Tibial artery (tissue), 4 donors: ENCODE data around the gene GPR142.

Experiments used
- DNase-seq, 2 donors: peaks; one replicate each; pipeline ENCODE4 v3.0.0-alpha.2; 2019
- H3K27ac ChIP-seq, 2 donors: fragments of 200-600 bp; sonication (generic) in 1 of 2; 1 replicate in 1 of 2; 2 replicates in 1 of 2; pipeline ENCODE4 v1.5.1; 2018 to 2019; ENCODE audit warnings: mild to moderate bottlenecking in 1 of 2
- H3K27me3 ChIP-seq, 2 donors: fragments of 200-600 bp; sonication (generic) in 1 of 2; one replicate each; pipeline versions ENCODE4 v1.5.1 to v1.6.0; 2016 to 2019
- H3K36me3 ChIP-seq, 3 donors: fragments of 200-600 bp; sonication (generic) in 2 of 3; one replicate each; pipeline ENCODE4 v1.5.1; 2016 to 2019; ENCODE audit warnings: mild to moderate bottlenecking in 2 of 3
- H3K4me1 ChIP-seq, 4 donors: fragments of 200-600 bp; sonication (generic) in 2 of 4; 1 replicate in 3 of 4; 2 replicates in 1 of 4; pipeline ENCODE4 v1.5.1; 2016 to 2019
- H3K4me3 ChIP-seq, 2 donors: fragments of 200-600 bp; sonication (generic) in 1 of 2; 1 replicate in 1 of 2; 2 replicates in 1 of 2; pipeline ENCODE4 v1.5.1; 2018 to 2019; ENCODE audit warnings: mild to moderate bottlenecking in 2 of 2
- H3K9me3 ChIP-seq, 3 donors: fragments of 200-600 bp; sonication (generic) in 1 of 3; one replicate each; pipeline ENCODE4 v1.5.1; 2016 to 2019
- intact Hi-C: fragments of 100-400 bp; cut with DNase I; formaldehyde crosslinking; loops from one replicate; pipeline ENCODE4 v1.15.0; 2023; ENCODE audit warnings: low total_unique reads
- TF ChIP-seq, protein P1 (sequence below), 2 experiments: fragments of 200-600 bp in 1 of 2; fragments of 450-650 bp in 1 of 2; IDR thresholded peaks; one replicate each; pipeline ENCODE4 v1.5.1; 2017 to 2019; ENCODE audit warnings: antibody characterized with exemption in 2 of 2, mild to moderate bottlenecking in 1 of 2, moderate library complexity in 1 of 2

Gene GPR142

DNA sequence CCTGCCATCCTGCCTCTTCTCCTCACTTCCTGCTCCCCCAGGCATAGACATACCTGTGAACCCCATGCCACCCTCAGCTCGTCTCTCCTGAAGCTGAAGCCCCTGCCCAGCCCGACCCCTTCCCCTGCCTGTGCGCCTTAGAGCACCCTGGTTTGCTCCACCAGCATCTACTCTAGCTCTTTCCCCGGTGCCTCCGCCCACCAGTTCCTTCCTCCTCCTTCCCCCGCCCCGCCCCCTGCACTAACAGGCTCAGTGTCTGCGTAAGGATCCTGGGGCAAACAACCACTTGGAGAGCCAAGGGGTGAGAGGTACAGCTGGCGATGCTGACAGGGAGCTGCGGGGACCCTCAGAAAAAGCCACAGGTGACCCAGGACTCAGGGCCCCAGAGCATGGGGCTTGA, 1.9 kb downstream of the GPR142 start:
- TF ChIP-seq, protein P1, sequence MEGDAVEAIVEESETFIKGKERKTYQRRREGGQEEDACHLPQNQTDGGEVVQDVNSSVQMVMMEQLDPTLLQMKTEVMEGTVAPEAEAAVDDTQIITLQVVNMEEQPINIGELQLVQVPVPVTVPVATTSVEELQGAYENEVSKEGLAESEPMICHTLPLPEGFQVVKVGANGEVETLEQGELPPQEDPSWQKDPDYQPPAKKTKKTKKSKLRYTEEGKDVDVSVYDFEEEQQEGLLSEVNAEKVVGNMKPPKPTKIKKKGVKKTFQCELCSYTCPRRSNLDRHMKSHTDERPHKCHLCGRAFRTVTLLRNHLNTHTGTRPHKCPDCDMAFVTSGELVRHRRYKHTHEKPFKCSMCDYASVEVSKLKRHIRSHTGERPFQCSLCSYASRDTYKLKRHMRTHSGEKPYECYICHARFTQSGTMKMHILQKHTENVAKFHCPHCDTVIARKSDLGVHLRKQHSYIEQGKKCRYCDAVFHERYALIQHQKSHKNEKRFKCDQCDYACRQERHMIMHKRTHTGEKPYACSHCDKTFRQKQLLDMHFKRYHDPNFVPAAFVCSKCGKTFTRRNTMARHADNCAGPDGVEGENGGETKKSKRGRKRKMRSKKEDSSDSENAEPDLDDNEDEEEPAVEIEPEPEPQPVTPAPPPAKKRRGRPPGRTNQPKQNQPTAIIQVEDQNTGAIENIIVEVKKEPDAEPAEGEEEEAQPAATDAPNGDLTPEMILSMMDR (IDR thresholded peaks at IDR 0.05): no peak
- Histone ChIP-seq H3K27ac (no peak overlapping the region), H3K36me3 (no peaks in the 10 kb centered on the region), H3K27me3 (peaks cover 0 to 57% of the 10 kb centered on the region in 2 donors), H3K9me3 (no peaks in the 10 kb centered on the region), H3K4me1 (peaks cover 0 to 6% (median 3%) of the 10 kb centered on the region in 4 donors), H3K4me3 (no peak overlapping the region)
- intact Hi-C loops: no loop called here
- peak in 1 of 2 donors; percentile 62 for DNase-seq

DNA sequence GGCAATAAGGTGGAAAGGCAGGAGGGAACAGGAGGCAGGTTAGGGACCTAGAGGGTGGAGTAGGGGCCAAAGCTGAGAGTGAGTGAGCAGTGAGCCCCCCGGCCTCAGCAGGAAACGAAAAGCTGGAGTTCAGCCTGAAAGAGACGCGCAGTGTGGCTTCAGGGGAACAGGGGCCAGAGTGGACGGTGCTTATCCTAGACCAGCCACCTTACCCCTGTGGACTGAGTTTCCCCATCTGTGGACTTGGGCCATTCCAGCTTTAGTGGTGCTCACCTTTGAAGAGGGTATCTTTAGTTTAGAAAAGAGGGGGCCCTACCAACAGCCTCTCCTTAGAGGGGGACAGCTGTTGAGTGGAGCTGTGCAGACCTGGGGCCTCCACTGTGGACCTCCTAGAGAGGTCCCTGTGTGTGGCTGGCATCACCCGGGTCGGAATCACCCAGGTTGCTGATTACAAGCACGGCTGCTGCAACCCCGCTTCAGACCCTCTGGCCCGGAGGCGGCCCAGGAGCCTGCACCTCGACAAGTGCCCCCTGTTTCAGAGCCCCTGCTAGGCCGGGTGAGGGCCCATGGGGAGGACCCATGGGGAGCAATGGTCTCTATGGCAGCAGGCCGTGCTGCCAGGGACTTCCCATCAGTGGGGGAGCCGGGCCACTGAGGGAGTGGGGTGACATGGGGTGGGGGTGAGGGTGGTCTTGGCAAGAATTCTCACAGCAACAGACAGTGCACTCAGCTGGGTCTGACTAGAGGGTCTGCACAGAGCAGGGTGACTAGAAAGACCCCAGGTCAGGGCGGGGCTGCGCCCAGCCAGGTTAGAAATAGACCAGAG, 2.6 kb downstream of the GPR142 start:
- no peaks in the 10 kb centered on the region for H3K36me3 ChIP-seq
- intact Hi-C loops: no loop called here
- H3K9me3 ChIP-seq: no peaks in the 10 kb centered on the region
- no peak overlapping the region for H3K4me3 ChIP-seq
- no peak for DNase-seq
- no peak overlapping the region for H3K27ac ChIP-seq
- TF ChIP-seq, protein P1 (IDR thresholded peaks at IDR 0.05): no peak
- peaks cover 0 to 57% of the 10 kb centered on the region in 2 donors for H3K27me3 ChIP-seq
- peaks cover 0 to 6% (median 3%) of the 10 kb centered on the region in 4 donors for H3K4me1 ChIP-seq

GRCh38 chr17:74371653-74372147, 4.4 kb downstream of the GPR142 start:
- Histone ChIP-seq H3K27ac (no peak overlapping the region), H3K4me3 (no peak overlapping the region), H3K9me3 (no peaks in the 10 kb centered on the region), H3K36me3 (no peaks in the 10 kb centered on the region), H3K27me3 (peaks cover 0 to 40% of the 10 kb centered on the region in 2 donors), H3K4me1 (peaks cover 0 to 6% (median 3%) of the 10 kb centered on the region in 4 donors)
- DNase-seq: no peak
- TF ChIP-seq, protein P1 (IDR thresholded peaks at IDR 0.05): no peak
- intact Hi-C loops: no loop called here

- no peaks in the 10 kb centered on the region for H3K36me3 ChIP-seq
- H3K4me1 ChIP-seq: peaks cover 0 to 6% (median 3%) of the 10 kb centered on the region in 4 donors
- peaks cover 0 to 35% of the 10 kb centered on the region in 2 donors for H3K27me3 ChIP-seq
- no peak overlapping the region for H3K4me3 ChIP-seq
- H3K27ac ChIP-seq: no peak overlapping the region
- no peak for DNase-seq
- TF ChIP-seq, protein P1 (IDR thresholded peaks at IDR 0.05): no peak
- no peaks in the 10 kb centered on the region for H3K9me3 ChIP-seq
- intact Hi-C loops: no loop called here
Measured at GRCh38 chr17:74372426-74372825, 5.1 kb downstream of the GPR142 start.

GRCh38 chr17:74373838-74374606, 6.7 kb downstream of the GPR142 start:
- no peak overlapping the region for H3K27ac ChIP-seq
- H3K4me3 ChIP-seq: no peak overlapping the region
- H3K36me3 ChIP-seq: no peaks in the 10 kb centered on the region
- H3K9me3 ChIP-seq: no peaks in the 10 kb centered on the region
- peaks cover 0 to 3% (median under 1%) of the 10 kb centered on the region in 4 donors for H3K4me1 ChIP-seq
- no peak for DNase-seq
- TF ChIP-seq, protein P1 (IDR thresholded peaks at IDR 0.05): no peak
- H3K27me3 ChIP-seq: peaks cover 0 to 20% of the 10 kb centered on the region in 2 donors
- intact Hi-C loops: no loop called here
